Thoracic aorta (tissue), 2 donors: ENCODE measurements around the gene ABCA1. TPM values are rescaled to one million over a fixed set of nuclear protein-coding genes. Genes with fewer than 3 reads are reported as not detected.

Experiments
- ATAC-seq: fragments of 150-250 bp; one replicate; pipeline ENCODE4 v1.8.0; 2017; ENCODE audit warnings: low read depth; ENCODE audit not compliant: insufficient number of reproducible peaks, low FRiP score
- DNase-seq: peaks from one replicate; pipeline ENCODE4 v3.0.0-alpha.2; 2020; ENCODE audit warnings: low spot score
- H3K27ac ChIP-seq, 2 donors: fragments of 200-600 bp; sonication (generic); 1 replicate in 1 of 2; 2 replicates in 1 of 2; pipeline ENCODE4 v1.5.1; 2016; ENCODE audit warnings: mild to moderate bottlenecking in 2 of 2, moderate library complexity in 2 of 2
- H3K27me3 ChIP-seq: fragments of 200-600 bp; sonication (generic); replicated peaks from 2 replicates; pipeline ENCODE4 v1.6.0; 2016; ENCODE audit warnings: mild to moderate bottlenecking; ENCODE audit not compliant: insufficient read depth
- H3K36me3 ChIP-seq: fragments of 200-600 bp; sonication (generic); one replicate; pipeline ENCODE4 v1.5.1; 2016
- H3K4me1 ChIP-seq, 2 donors: fragments of 200-600 bp; sonication (generic); 1 replicate in 1 of 2; 2 replicates in 1 of 2; pipeline versions ENCODE4 v1.5.1 to v1.6.0; 2016; ENCODE audit warnings: low read depth in 2 of 2, mild to moderate bottlenecking in 1 of 2; ENCODE audit not compliant: control insufficient read depth in 1 of 2
- H3K4me3 ChIP-seq: fragments of 200-600 bp; sonication (generic); 2 replicates; pipeline ENCODE4 v1.5.1; 2016; ENCODE audit warnings: mild to moderate bottlenecking
- H3K9me3 ChIP-seq: fragments of 200-600 bp; sonication (generic); 2 replicates; pipeline ENCODE4 v1.5.1; 2016
- total RNA-seq, 2 donors: library from RNA; depleted of rRNA; stranded (reverse); fragments of >200 nt; gene quantifications; one replicate each; pipeline versions ENCODE4 v1.1.0 to v1.2.3, GENCODE V29; 2016
- TF ChIP-seq, protein P1 (sequence below): fragments of 200-600 bp; sonication (generic); IDR thresholded peaks from one replicate; pipeline ENCODE4 v1.5.1; 2019; ENCODE audit warnings: antibody characterized with exemption

ABCA1 gene
- total RNA-seq, 2 donors from 2014 or later: 48.1 to 79.7 TPM

DNA sequence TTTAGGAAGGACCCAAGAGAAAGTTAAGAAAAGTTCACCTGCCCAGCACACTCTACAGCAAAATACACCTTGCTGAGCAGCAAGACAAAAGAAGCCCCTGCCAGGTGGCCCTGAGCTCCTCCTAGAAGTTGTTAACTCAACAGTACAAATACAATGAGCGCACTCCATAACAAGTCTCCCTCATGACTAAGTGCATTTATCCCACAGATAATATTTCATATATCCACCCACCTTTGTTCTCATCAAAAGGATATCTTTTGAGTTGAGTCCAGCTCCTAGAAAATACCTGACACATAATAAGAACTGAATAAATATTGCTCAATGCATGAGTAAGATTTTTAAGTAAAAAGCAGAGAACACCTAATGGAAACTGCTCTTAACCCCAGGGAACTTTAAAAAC, 73.3 kb downstream of the ABCA1 start:
- Histone ChIP-seq H3K4me1 (peaks cover 26 to 27% of the 10 kb centered on the region in 2 donors), H3K9me3 (no peaks in the 10 kb centered on the region), H3K4me3 (no peak overlapping the region), H3K27ac (no peak overlapping the region), H3K27me3 (no peaks in the 10 kb centered on the region), H3K36me3 (no peaks in the 10 kb centered on the region)
- DNase-seq (no peak), ATAC-seq (no peak)
- TF ChIP-seq, protein P1, sequence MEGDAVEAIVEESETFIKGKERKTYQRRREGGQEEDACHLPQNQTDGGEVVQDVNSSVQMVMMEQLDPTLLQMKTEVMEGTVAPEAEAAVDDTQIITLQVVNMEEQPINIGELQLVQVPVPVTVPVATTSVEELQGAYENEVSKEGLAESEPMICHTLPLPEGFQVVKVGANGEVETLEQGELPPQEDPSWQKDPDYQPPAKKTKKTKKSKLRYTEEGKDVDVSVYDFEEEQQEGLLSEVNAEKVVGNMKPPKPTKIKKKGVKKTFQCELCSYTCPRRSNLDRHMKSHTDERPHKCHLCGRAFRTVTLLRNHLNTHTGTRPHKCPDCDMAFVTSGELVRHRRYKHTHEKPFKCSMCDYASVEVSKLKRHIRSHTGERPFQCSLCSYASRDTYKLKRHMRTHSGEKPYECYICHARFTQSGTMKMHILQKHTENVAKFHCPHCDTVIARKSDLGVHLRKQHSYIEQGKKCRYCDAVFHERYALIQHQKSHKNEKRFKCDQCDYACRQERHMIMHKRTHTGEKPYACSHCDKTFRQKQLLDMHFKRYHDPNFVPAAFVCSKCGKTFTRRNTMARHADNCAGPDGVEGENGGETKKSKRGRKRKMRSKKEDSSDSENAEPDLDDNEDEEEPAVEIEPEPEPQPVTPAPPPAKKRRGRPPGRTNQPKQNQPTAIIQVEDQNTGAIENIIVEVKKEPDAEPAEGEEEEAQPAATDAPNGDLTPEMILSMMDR: no peak

DNA sequence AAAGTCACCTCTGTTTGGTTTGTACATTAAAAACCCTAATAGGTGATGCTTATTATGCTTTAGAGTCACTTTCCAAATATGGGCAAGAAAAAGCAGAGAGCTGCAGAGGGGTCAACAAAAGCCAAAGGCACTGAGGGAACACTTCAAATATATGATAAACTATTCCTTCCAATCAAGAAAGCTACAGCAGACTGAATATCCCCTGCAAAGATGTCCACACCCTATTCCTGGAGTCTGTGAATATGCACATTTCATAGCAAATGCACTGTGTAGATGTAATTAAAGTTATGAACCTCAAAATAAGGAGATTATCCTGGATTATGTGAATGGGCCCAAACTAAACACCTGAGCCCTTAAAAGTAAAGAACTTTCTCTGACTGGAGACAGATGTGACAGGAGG, 74.3 kb downstream of the ABCA1 start:
- Histone ChIP-seq H3K4me3 (no peak overlapping the region), H3K36me3 (no peaks in the 10 kb centered on the region), H3K9me3 (no peaks in the 10 kb centered on the region), H3K27ac (no peak overlapping the region), H3K4me1 (peaks cover 16 to 18% of the 10 kb centered on the region in 2 donors), H3K27me3 (no peaks in the 10 kb centered on the region)
- DNase-seq: no peak
- TF ChIP-seq, protein P1: no peak
- no peak for ATAC-seq

DNA sequence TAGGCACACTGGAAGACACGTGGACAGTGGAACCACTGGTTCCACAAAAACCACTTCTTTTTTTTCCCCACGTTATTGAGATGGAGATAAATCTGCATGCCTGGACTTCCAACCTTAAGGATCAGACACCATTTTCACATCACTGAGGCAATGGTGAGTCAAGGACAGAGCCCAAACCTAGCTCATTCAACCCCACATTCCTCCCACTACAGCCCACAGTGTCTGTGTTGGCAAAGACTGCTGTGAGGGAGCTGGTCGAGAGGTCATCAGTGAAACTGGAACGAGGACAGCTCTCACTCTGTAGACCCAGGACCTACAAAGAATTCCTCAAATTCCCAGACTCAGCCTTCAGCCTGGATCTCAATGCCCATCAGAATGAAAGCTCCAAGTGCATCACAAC, 74.8 kb downstream of the ABCA1 start:
- TF ChIP-seq, protein P1: no peak
- Histone ChIP-seq H3K4me3 (no peak overlapping the region), H3K9me3 (no peaks in the 10 kb centered on the region), H3K27ac (no peak overlapping the region), H3K27me3 (no peaks in the 10 kb centered on the region), H3K36me3 (no peaks in the 10 kb centered on the region), H3K4me1 (peaks cover 13 to 14% of the 10 kb centered on the region in 2 donors)
- ATAC-seq (no peak), DNase-seq (no peak)

DNA sequence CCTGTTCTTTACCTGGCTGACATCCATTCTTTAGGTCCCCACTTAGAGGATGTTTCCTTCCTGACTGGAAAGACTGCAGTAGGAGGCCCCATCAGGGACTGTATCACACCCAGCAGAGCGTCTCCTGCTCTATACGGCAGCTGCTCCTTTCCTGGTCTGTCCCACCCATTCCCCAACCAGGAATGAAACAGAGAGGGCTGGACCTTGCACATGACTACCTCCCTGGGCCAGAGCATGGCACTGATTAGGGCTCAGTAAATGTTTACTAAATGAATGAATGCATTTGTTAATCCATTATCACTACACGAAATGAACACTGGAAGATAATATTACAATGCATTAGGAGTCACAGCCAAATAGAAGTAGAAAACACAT, 76.4 kb downstream of the ABCA1 start:
- ATAC-seq: no peak
- Histone ChIP-seq H3K4me3 (no peak overlapping the region), H3K9me3 (no peaks in the 10 kb centered on the region), H3K4me1 (peaks cover 7% of the 10 kb centered on the region in 2 donors), H3K27ac (no peak overlapping the region), H3K36me3 (no peaks in the 10 kb centered on the region), H3K27me3 (no peaks in the 10 kb centered on the region)
- TF ChIP-seq, protein P1: no peak
- DNase-seq: no peak

DNA sequence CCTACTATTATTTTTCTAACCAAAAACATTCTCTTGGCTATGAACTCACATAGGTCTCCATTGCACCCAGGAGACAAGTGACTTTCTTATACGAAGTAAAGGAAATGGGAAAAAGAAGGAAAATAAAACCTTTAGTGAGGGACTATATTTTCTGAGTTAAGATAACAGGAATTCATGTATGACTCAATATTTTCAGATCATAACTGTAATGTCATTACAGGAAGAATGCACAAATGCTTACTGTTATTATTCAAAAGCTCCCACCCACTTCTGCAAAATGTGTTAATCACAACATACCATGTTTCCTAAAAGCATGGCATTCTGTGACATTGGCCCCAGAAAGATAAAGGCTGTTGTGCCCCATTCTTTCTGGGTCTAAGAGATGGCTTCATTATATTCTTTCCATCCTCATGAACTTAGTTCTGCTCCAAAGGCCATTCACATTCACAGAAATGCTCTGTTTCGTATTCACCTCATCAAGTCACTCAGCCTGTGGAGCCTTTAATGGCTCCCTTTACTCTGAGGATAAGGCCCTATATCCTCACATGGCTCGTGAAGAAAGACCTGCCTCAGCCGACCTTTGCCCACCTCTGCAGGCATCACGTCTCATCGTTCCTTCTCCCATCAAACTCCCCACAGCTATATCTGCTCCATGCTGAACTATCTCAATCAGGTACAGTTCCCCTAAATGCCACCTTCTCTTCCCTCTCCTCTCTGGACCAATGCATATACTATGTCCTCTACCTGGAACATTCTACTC, 77.0 kb downstream of the ABCA1 start:
- TF ChIP-seq, protein P1: no peak
- Histone ChIP-seq H3K27ac (no peak overlapping the region), H3K9me3 (no peaks in the 10 kb centered on the region), H3K36me3 (no peaks in the 10 kb centered on the region), H3K4me3 (no peak overlapping the region), H3K4me1 (peaks cover 7% of the 10 kb centered on the region in 2 donors), H3K27me3 (no peaks in the 10 kb centered on the region)
- no peak for DNase-seq
- ATAC-seq: peak; percentile 50
